GM21619 (cell line): ENCODE data around the gene BIRC7.
"Not testable (repeated sequence)": the region's sequence is repeated elsewhere in the genome, so short reads cannot be mapped to it uniquely, and the experiment has no call there.

Source experiments
- ATAC-seq: cut with Tn5 transposase; IDR thresholded peaks from one replicate; pipeline ENCODE4 v1.9.1; 2021; ENCODE audit not compliant: unreplicated experiment

BIRC7 gene

GRCh38 chr20:63246490-63247288 lies 11.0 kb downstream of the BIRC7 start:
- no peak for ATAC-seq

GRCh38 chr20:63247671-63248228 lies 12.0 kb downstream of the BIRC7 start:
- ATAC-seq, result no peak

- ATAC-seq, result no peak
Observed at GRCh38 chr20:63248835-63249591, 13.3 kb downstream of the BIRC7 start.

GRCh38 chr20:63249891-63250290 lies 14.2 kb downstream of the BIRC7 start:
- ATAC-seq, result no peak

- ATAC-seq, result not testable (repeated sequence)
Observed at GRCh38 chr20:63251350-63251749, 15.6 kb downstream of the BIRC7 start.

GRCh38 chr20:63252284-63252711 lies 16.6 kb downstream of the BIRC7 start:
- ATAC-seq, result no peak

GRCh38 chr20:63253065-63253437 lies 17.3 kb downstream of the BIRC7 start:
- no peak for ATAC-seq

GRCh38 chr20:63253438-63254231 lies 17.9 kb downstream of the BIRC7 start:
- ATAC-seq, result no peak

- ATAC-seq, result no peak
Observed at GRCh38 chr20:63254232-63254605, 18.5 kb downstream of the BIRC7 start, which contains the start of gene NKAIN4. Gene NKAIN4 (minus strand): TSS chr20:63254463. CDS start chr20:63254450, 13 bp downstream.

GRCh38 chr20:63254606-63255384 lies 19.1 kb downstream of the BIRC7 start:
- ATAC-seq, result no peak

GRCh38 chr20:63255931-63256704 lies 20.4 kb downstream of the BIRC7 start:
- ATAC-seq, result no peak

- ATAC-seq, result no peak
Observed at GRCh38 chr20:63256954-63257353, 21.2 kb downstream of the BIRC7 start.

GRCh38 chr20:63257629-63258028 lies 21.9 kb downstream of the BIRC7 start:
- ATAC-seq, result no peak

GRCh38 chr20:63258781-63259180 lies 23.1 kb downstream of the BIRC7 start:
- no peak for ATAC-seq

- no peak for ATAC-seq
Observed at GRCh38 chr20:63259734-63260460, 24.2 kb downstream of the BIRC7 start.

- ATAC-seq, result no peak
Observed at GRCh38 chr20:63260521-63260920, 24.8 kb downstream of the BIRC7 start.

- ATAC-seq, result no peak
Observed at GRCh38 chr20:63261060-63261794, 25.5 kb downstream of the BIRC7 start.
